ENCODE measurements around the gene TMED8. TPM values are rescaled to one million over a fixed set of nuclear protein-coding genes. Genes with fewer than 3 reads are reported as not detected.

Gene TMED8
- total and polyA plus RNA-seq, 2 of the 13 experiments (the other 11 are each of a cell fraction or from before 2014, with no cell fraction given): 6.0 to 11.7 TPM

DNA sequence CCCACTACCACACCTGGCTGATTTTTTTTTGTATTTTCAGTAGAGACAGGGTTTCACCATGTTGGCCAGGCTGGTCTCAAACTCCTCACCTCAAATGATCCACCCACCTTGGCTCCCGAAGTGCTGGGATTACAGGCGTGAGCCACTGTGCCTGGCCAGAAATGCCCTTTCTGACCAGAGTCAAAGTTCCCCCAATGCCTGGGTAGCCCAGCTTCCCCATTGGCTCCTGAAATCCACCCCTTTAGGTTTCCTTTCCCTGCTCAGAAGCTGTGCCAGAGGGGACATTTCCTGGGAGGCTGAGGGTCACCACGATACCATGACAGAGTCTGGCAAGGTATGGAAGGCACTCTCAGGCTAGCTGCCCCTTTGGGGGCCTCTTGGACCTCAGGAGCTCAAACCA, 52.6 kb downstream of the TMED8 start (continued):
- TF ChIP-seq, protein P1, sequence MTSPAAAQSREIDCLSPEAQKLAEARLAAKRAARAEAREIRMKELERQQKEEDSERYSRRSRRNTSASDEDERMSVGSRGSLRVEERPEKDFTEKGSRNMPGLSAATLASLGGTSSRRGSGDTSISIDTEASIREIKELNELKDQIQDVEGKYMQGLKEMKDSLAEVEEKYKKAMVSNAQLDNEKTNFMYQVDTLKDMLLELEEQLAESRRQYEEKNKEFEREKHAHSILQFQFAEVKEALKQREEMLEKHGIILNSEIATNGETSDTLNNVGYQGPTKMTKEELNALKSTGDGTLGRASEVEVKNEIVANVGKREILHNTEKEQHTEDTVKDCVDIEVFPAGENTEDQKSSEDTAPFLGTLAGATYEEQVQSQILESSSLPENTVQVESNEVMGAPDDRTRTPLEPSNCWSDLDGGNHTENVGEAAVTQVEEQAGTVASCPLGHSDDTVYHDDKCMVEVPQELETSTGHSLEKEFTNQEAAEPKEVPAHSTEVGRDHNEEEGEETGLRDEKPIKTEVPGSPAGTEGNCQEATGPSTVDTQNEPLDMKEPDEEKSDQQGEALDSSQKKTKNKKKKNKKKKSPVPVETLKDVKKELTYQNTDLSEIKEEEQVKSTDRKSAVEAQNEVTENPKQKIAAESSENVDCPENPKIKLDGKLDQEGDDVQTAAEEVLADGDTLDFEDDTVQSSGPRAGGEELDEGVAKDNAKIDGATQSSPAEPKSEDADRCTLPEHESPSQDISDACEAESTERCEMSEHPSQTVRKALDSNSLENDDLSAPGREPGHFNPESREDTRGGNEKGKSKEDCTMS (CRISPR knock-in tag; conservative IDR thresholded peaks at IDR 0.05): no peak
- TF ChIP-seq HDAC2 (CRISPR knock-in tag; IDR thresholded peaks at IDR 0.05) (no peak), ZZZ3 (CRISPR knock-in tag; IDR thresholded peaks at IDR 0.05; ENCODE audit: borderline replicate concordance) (no peak), ZFP1 (CRISPR knock-in tag; IDR thresholded peaks at IDR 0.05) (no peak)

- 92% methylated on average over 4 of the region's 4 CpGs for WGBS (ENCODE audit: low lambda C conversion rate)
- Histone ChIP-seq H3K79me2 (ENCODE audit: insufficient read depth, low read length) (peaks cover 20% of the 10 kb centered on the region), H3K4me2 (ENCODE audit: low read depth, low read length) (no peak overlapping the region), H3K9me3 (ENCODE audit: low read length) (no peaks in the 10 kb centered on the region), H3K27ac (ENCODE audit: extremely low read length, insufficient read depth, low read length) (no peak overlapping the region), H4K20me1 (ENCODE audit: insufficient read depth, low read length) (no peaks in the 10 kb centered on the region), H3K4me3 (replicated peaks in 1 of 3; ENCODE audit: insufficient read depth in 1 of 3, low read depth in 2 of 3, low read length in 3 of 3) (no peak overlapping the region), H3K9ac (ENCODE audit: insufficient read depth, low read depth, low read length) (no peak overlapping the region), H2AFZ (ENCODE audit: low read length) (no peak overlapping the region), H3K36me3 (replicated peaks in 1 of 2; ENCODE audit: control insufficient read depth in 1 of 2, insufficient read depth in 2 of 2, low read length in 2 of 2) (no peaks in the 10 kb centered on the region), H3K4me1 (ENCODE audit: insufficient read depth, low read length) (peaks cover 55% of the 10 kb centered on the region), H3K27me3 (ENCODE audit: control insufficient read depth in 1 of 2, insufficient read depth in 2 of 2, low read length in 2 of 2) (no peaks in the 10 kb centered on the region)
- BruUV-seq (replicated peaks): no TSS peak
- ChIA-PET POLR2A (interaction anchor here (2.2 kb wide), 1 partner anchor 10 kb away, joined by 7 read pairs; no protein-coding TSS in a partner anchor), CTCF (ENCODE audit: low intra/inter-chr PET ratio, low total read pairs) (no interaction called here)
- no peak for FAIRE-seq
- in situ Hi-C loops (cut with HindIII; ENCODE audit: extremely low pct_ligation_motif_present, low pct_unique_long_range_greater_than_20kb): no loop called here
- TF ChIP-seq ISL2 (CRISPR knock-in tag; IDR thresholded peaks at IDR 0.05): no peak
- no peak for DNase-seq (ENCODE audit: low spot score)
- intact Hi-C loops (cut with micrococcal nuclease; ENCODE audit: unreplicated experiment): loop anchor here (5.0 kb wide), 2 partner anchors 54 to 134 kb away; partner anchors contain the start of genes AHSA1, SAMD15, TMED8 and VIPAS39
- ATAC-seq: no peak
Observed at GRCh38 chr14:77323571-77323970, 53.3 kb downstream of the TMED8 start.
